Aortic smooth muscle cell (primary cell): ENCODE results near the gene CHAC2. TPM values are rescaled to one million over a fixed set of nuclear protein-coding genes. Genes with fewer than 3 reads are reported as not detected.

ENCODE experiments used
- total RNA-seq: library from RNA; depleted of rRNA; stranded (reverse); fragments of >200 nt; gene quantifications from 2 replicates; pipeline ENCODE4 v1.2.3, GENCODE V29; 2014

The CHAC2 gene
- total RNA-seq: 2.2 and 3.4 TPM in 2 replicates

DNA sequence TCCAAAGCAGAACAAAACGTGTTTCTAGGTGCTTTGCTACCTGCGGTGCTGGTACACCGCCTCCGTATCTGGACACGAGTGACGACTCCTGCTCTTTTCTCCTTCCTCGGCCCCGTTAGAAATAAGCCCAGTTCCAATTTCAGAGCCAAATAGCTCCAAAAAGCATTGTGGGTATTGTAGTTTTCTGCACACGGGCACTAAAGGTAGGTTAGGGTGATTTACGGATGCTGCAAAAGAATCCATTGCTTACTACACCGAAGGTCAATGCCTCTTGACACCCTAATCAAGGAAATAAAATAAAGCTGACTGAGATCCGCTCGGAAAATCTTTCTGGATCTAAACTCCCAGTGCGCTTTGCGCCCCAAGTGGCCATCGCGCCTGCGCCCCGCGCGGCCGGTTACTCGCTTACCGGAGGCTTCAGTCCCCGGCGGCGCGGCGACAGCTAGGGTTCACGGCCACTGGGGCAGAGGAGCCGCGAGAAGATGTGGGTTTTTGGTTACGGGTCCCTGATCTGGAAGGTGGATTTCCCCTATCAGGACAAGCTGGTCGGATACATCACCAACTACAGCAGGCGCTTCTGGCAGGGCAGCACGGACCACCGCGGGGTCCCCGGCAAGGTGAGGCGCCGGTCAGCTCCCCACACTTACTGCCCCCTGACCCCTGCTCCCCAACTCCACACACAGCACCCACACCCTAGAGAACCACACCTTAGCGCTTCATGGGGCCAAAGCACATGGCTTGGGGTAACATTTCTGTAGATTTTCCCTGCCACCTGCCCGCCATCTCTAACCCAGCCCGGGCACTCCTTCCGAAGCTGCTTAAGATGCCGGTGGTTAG lies at the start of gene CHAC2:
CHAC2 (plus strand) TSS at position 400 of the 837 bp plus-strand sequence; CDS start at position 483, 83 bp downstream.

DNA sequence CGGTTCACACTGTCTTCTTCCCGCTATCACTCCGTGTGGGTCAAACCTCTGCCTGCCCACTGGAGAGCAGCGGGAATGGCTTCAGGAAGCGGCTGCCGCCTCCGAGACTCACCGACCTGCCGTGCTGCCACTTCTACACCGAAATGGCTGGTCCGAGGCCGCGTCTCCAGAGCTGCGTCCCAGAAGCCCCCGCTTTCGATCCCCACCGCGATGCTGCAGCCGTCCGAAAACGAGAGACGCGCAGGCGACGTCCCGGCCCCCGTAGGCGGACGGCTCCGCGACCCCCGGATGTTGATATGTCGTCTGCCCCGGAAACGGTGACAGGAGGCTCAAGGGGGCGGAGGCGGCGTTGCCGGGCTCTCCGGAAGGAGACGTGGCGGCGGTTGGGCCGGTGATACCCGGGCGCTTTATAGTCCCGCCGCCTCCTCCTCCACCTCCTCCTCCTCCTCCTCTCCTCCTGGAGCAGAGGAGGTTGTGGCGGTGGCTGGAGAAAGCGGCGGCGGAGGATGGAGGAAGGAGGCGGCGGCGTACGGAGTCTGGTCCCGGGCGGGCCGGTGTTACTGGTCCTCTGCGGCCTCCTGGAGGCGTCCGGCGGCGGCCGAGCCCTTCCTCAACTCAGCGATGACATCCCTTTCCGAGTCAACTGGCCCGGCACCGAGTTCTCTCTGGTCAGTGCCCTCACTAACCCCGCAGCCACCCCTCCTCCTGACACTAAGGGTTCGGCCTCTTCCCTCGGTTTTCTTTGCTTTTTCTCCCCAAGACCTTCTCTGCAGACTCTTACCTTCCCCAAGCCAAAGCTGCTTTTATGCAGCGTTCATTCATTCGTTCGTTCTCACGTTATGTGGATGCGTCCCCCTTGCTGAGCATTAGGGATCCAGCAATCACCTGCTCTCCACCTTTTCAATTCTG lies 19.4 kb downstream of the CHAC2 start, which contains the start of the genes ASB3 and ERLEC1:
ASB3 (minus strand) TSS at position 249 of the 909 bp plus-strand sequence. CDS start 21,381 bp downstream, outside the sequence.
ERLEC1 (plus strand) TSS at position 340 of the 909 bp plus-strand sequence; CDS start at position 507, 167 bp downstream.

Other genes with a start within 250 kb of the CHAC2 start
- gene ASB3, start 19.1 kb downstream of the CHAC2 start, total RNA-seq: 23.1 and 23.8 TPM in 2 replicates
- 146 and 163 TPM in 2 replicates for gene ERLEC1, start 19.2 kb downstream of the CHAC2 start, total RNA-seq
- gene GPR75, start 92.2 kb downstream of the CHAC2 start, total RNA-seq: 0.79 and 0.99 TPM in 2 replicates
- 26.4 and 31.8 TPM in 2 replicates for gene PSME4, start 203.2 kb downstream of the CHAC2 start, total RNA-seq